ENCODE results near the gene GOLT1A.

- TF ChIP-seq, protein P1, sequence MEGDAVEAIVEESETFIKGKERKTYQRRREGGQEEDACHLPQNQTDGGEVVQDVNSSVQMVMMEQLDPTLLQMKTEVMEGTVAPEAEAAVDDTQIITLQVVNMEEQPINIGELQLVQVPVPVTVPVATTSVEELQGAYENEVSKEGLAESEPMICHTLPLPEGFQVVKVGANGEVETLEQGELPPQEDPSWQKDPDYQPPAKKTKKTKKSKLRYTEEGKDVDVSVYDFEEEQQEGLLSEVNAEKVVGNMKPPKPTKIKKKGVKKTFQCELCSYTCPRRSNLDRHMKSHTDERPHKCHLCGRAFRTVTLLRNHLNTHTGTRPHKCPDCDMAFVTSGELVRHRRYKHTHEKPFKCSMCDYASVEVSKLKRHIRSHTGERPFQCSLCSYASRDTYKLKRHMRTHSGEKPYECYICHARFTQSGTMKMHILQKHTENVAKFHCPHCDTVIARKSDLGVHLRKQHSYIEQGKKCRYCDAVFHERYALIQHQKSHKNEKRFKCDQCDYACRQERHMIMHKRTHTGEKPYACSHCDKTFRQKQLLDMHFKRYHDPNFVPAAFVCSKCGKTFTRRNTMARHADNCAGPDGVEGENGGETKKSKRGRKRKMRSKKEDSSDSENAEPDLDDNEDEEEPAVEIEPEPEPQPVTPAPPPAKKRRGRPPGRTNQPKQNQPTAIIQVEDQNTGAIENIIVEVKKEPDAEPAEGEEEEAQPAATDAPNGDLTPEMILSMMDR (IDR thresholded peaks at IDR 0.05) = no peak
- TF ChIP-seq EZH2 (IDR thresholded peaks at IDR 0.05; ENCODE audit: borderline replicate concordance, insufficient read depth, low read depth, low read length, poor library complexity, severe bottlenecking) = no peak
Observed at GRCh38 chr1:204259196-204259595, 45.4 kb upstream of the GOLT1A start.
